Neuronal stem cell (in vitro differentiated cells): Measurements from ENCODE around the gene RASGRF2.

Experiments used
- DNase-seq: peaks from one replicate; pipeline ENCODE4 v3.0.0-alpha.2; 2013; ENCODE audit warnings: low spot score
- H2AFZ ChIP-seq: one replicate; pipeline ENCODE4 v1.6.1; 2013; ENCODE audit warnings: mild to moderate bottlenecking, low read length, inconsistent platforms
- H2AK5ac ChIP-seq: 2 replicates; pipeline ENCODE4 v1.6.1; 2013; ENCODE audit warnings: low read depth, mild to moderate bottlenecking, inconsistent platforms, low read length, moderate library complexity, mixed read lengths
- H2BK120ac ChIP-seq: 2 replicates; pipeline ENCODE4 v1.6.1; 2013; ENCODE audit warnings: low read depth, mild to moderate bottlenecking, inconsistent platforms, low read length, moderate library complexity, mixed read lengths
- H2BK12ac ChIP-seq: one replicate; pipeline ENCODE4 v1.6.1; 2013; ENCODE audit warnings: low read length, inconsistent platforms
- H2BK15ac ChIP-seq: 2 replicates; pipeline ENCODE4 v1.6.1; 2013; ENCODE audit warnings: mild to moderate bottlenecking, low read length, inconsistent platforms, mixed read lengths
- H2BK5ac ChIP-seq: one replicate; pipeline ENCODE4 v1.6.1; 2013; ENCODE audit warnings: inconsistent platforms, mild to moderate bottlenecking, low read length, moderate library complexity
- H3K14ac ChIP-seq: one replicate; pipeline ENCODE4 v1.6.1; 2013; ENCODE audit warnings: low read length, inconsistent platforms
- H3K18ac ChIP-seq: 2 replicates; pipeline ENCODE4 v1.6.1; 2013; ENCODE audit warnings: low read length, inconsistent platforms
- H3K23ac ChIP-seq: 2 replicates; pipeline ENCODE4 v1.6.1; 2013; ENCODE audit warnings: low read depth, mild to moderate bottlenecking, mixed read lengths, low read length, inconsistent platforms; ENCODE audit not compliant: poor library complexity
- H3K27ac ChIP-seq: replicated peaks from 3 replicates; pipeline ENCODE4 v1.5.1; 2013; ENCODE audit warnings: low read length, inconsistent platforms
- H3K27me3 ChIP-seq, 3 experiments: 2 replicates each; pipeline ENCODE4 v1.6.1; 2013; ENCODE audit warnings: low read length in 3 of 3, mild to moderate bottlenecking in 2 of 3, inconsistent platforms in 1 of 3, low read depth in 1 of 3, mixed read lengths in 1 of 3, moderate library complexity in 1 of 3; ENCODE audit not compliant: control insufficient read depth in 3 of 3, insufficient read depth in 3 of 3
- H3K36me3 ChIP-seq, 2 donors: replicated peaks in 1 of 2; 2 replicates each; pipeline ENCODE4 v1.6.1; 2013; ENCODE audit warnings: low read length in 2 of 2; ENCODE audit not compliant: control insufficient read depth in 2 of 2, insufficient read depth in 2 of 2
- H3K4ac ChIP-seq: 2 replicates; pipeline ENCODE4 v1.6.1; 2013; ENCODE audit warnings: inconsistent platforms, mild to moderate bottlenecking, low read length, moderate library complexity
- H3K4me1 ChIP-seq, 2 donors: 1 replicate in 1 of 2; 2 replicates in 1 of 2; pipeline ENCODE4 v1.6.1; 2013; ENCODE audit warnings: low read length in 2 of 2, low read depth in 1 of 2; ENCODE audit not compliant: control insufficient read depth in 2 of 2, insufficient read depth in 1 of 2
- H3K4me2 ChIP-seq: one replicate; pipeline ENCODE4 v1.6.1; 2013; ENCODE audit warnings: mild to moderate bottlenecking, low read length, inconsistent platforms; ENCODE audit not compliant: insufficient read depth, poor library complexity, severe bottlenecking
- H3K4me3 ChIP-seq, 2 donors: 2 replicates each; pipeline ENCODE4 v1.5.1; 2013; ENCODE audit warnings: low read length in 2 of 2, mild to moderate bottlenecking in 2 of 2, inconsistent platforms in 1 of 2, moderate library complexity in 1 of 2
- H3K79me1 ChIP-seq: one replicate; pipeline ENCODE4 v1.6.1; 2013; ENCODE audit warnings: low read depth, mild to moderate bottlenecking, inconsistent platforms, low read length, moderate library complexity
- H3K9ac ChIP-seq: one replicate; pipeline ENCODE4 v1.6.1; 2013; ENCODE audit warnings: mild to moderate bottlenecking, low read depth, low read length, inconsistent platforms; ENCODE audit not compliant: poor library complexity
- H3K9me3 ChIP-seq, 2 donors: replicated peaks in 1 of 2; 2 replicates each; pipeline versions ENCODE3 to v1.6.1; 2013; ENCODE audit warnings: low read length in 2 of 2, mild to moderate bottlenecking in 2 of 2, inconsistent platforms in 1 of 2, low read depth in 1 of 2, mixed read lengths in 1 of 2, moderate library complexity in 1 of 2; ENCODE audit not compliant: control insufficient read depth in 2 of 2, insufficient read depth in 1 of 2
- H4K8ac ChIP-seq: one replicate; pipeline ENCODE4 v1.6.1; 2013; ENCODE audit warnings: low read depth, mild to moderate bottlenecking, inconsistent platforms, low read length, moderate library complexity
- H4K91ac ChIP-seq: one replicate; pipeline ENCODE4 v1.6.1; 2013; ENCODE audit warnings: low read length, low read depth, mild to moderate bottlenecking, inconsistent platforms; ENCODE audit not compliant: poor library complexity
- WGBS, 2 donors: extraction: QIAGEN DNeasy Blood & Tissue Kit; methylation state at CpG; one replicate each; pipeline ENCODE4 v1.1.7; 2013; ENCODE audit warnings: missing lambda C conversion rate in 2 of 2, mixed read lengths in 1 of 2; ENCODE audit not compliant: insufficient read length in 2 of 2, insufficient replicate concordance in 1 of 2; ENCODE audit errors: extremely low coverage in 2 of 2; 5-methylcytosine and 5-hydroxymethylcytosine counted together

The RASGRF2 gene

GRCh38 chr5:81035522-81035921, 75.4 kb downstream of the RASGRF2 start:
- no peak overlapping the region for H4K8ac ChIP-seq
- WGBS, 2 donors: 100% methylated on average over 1 of the region's 2 CpGs; no CpG with 5 or more reads in 1 of the 2 donors
- H3K27me3 ChIP-seq: no peaks in the 10 kb centered on the region

GRCh38 chr5:81038495-81038894, 78.3 kb downstream of the RASGRF2 start:
- Histone ChIP-seq H2BK12ac (no peak overlapping the region), H3K79me1 (no peaks in the 10 kb centered on the region), H2BK5ac (no peak overlapping the region), H4K8ac (no peak overlapping the region), H3K27me3 (no peaks in the 10 kb centered on the region), H3K36me3 (no peaks in the 10 kb centered on the region), H3K27ac (no peak overlapping the region), H3K18ac (no peak overlapping the region), H2BK15ac (no peak overlapping the region), H3K23ac (no peak overlapping the region), H3K9ac (no peak overlapping the region), H2BK120ac (no peak overlapping the region), H3K14ac (no peak overlapping the region), H3K9me3 (no peaks in the 10 kb centered on the region), H2AFZ (no peak overlapping the region), H3K4me1 (no peaks in the 10 kb centered on the region), H3K4me3 (no peak overlapping the region), H3K4me2 (no peak overlapping the region), H2AK5ac (no peak overlapping the region), H3K4ac (no peak overlapping the region), H4K91ac (no peak overlapping the region)
- no CpG with 5 or more reads among the region's 1 CpG for WGBS, 2 donors
- no peak for DNase-seq

More at GRCh38 chr5:81035522-81035921, 75.4 kb downstream of the RASGRF2 start:
- Histone ChIP-seq H3K14ac (no peak overlapping the region), H3K4me2 (no peak overlapping the region), H2BK15ac (no peak overlapping the region), H3K27ac (no peak overlapping the region), H4K91ac (no peak overlapping the region), H3K9ac (no peak overlapping the region), H3K4me1 (no peaks in the 10 kb centered on the region), H3K4me3 (no peak overlapping the region), H3K79me1 (no peaks in the 10 kb centered on the region), H2AFZ (no peak overlapping the region), H3K18ac (no peak overlapping the region), H2BK120ac (no peak overlapping the region), H3K36me3 (no peaks in the 10 kb centered on the region), H3K9me3 (no peaks in the 10 kb centered on the region), H3K4ac (no peak overlapping the region), H2BK5ac (no peak overlapping the region), H3K23ac (no peak overlapping the region), H2BK12ac (no peak overlapping the region), H2AK5ac (no peak overlapping the region)
- no peak for DNase-seq

GRCh38 chr5:81044868-81045267, 84.7 kb downstream of the RASGRF2 start:
- no CpG with 5 or more reads among the region's 4 CpGs for WGBS, 2 donors
- no peak overlapping the region for H4K8ac ChIP-seq

GRCh38 chr5:81045389-81045807, 85.2 kb downstream of the RASGRF2 start:
- Histone ChIP-seq H3K27me3 (no peaks in the 10 kb centered on the region), H3K9me3 (no peaks in the 10 kb centered on the region), H2BK120ac (no peak overlapping the region), H3K36me3 (no peaks in the 10 kb centered on the region), H3K4me2 (no peak overlapping the region), H3K27ac (no peak overlapping the region), H3K4me3 (no peak overlapping the region), H3K18ac (no peak overlapping the region), H2BK12ac (no peak overlapping the region), H2BK15ac (no peak overlapping the region), H2AK5ac (no peak overlapping the region), H3K23ac (no peak overlapping the region), H3K79me1 (no peaks in the 10 kb centered on the region), H2BK5ac (no peak overlapping the region), H4K8ac (no peak overlapping the region), H4K91ac (no peak overlapping the region), H2AFZ (no peak overlapping the region), H3K4ac (no peak overlapping the region), H3K4me1 (peaks cover 0 to 1% of the 10 kb centered on the region in 2 donors), H3K9ac (no peak overlapping the region), H3K14ac (no peak overlapping the region)
- no peak for DNase-seq

More at GRCh38 chr5:81044868-81045267, 84.7 kb downstream of the RASGRF2 start:
- H3K14ac ChIP-seq: no peak overlapping the region
- H2BK12ac ChIP-seq: no peak overlapping the region
- H3K4ac ChIP-seq: no peak overlapping the region
- H2AK5ac ChIP-seq: no peak overlapping the region
- no peak overlapping the region for H3K27ac ChIP-seq
- H3K4me1 ChIP-seq: peaks cover 0 to 1% of the 10 kb centered on the region in 2 donors
- H2BK120ac ChIP-seq: no peak overlapping the region
- no peaks in the 10 kb centered on the region for H3K36me3 ChIP-seq
- no peak overlapping the region for H3K4me2 ChIP-seq
- H3K4me3 ChIP-seq: no peak overlapping the region
- no peak overlapping the region for H2BK15ac ChIP-seq
- no peak overlapping the region for H3K9ac ChIP-seq
- no peak overlapping the region for H3K18ac ChIP-seq
- no peak overlapping the region for H3K23ac ChIP-seq
- H2AFZ ChIP-seq: no peak overlapping the region
- no peaks in the 10 kb centered on the region for H3K9me3 ChIP-seq
- H3K79me1 ChIP-seq: no peaks in the 10 kb centered on the region
- H4K91ac ChIP-seq: no peak overlapping the region
- no peaks in the 10 kb centered on the region for H3K27me3 ChIP-seq
- no peak for DNase-seq
- H2BK5ac ChIP-seq: no peak overlapping the region
